ENCODE results near the gene CLECL1. TPM values are rescaled to one million over a fixed set of nuclear protein-coding genes. Genes with fewer than 3 reads are reported as not detected.
A peak's percentile ranks its signal among the peaks of the same experiment; 100 is the strongest.
"Not testable (repeated sequence)": the region's sequence is repeated elsewhere in the genome, so short reads cannot be mapped to it uniquely, and the experiment has no call there.

The CLECL1 gene
- polyA plus RNA-seq, 5 donors, result 0.24 to 0.68 (median 0.47) TPM

GRCh38 chr12:9752145-9752933, 19.4 kb upstream of the CLECL1 start:
- no peak for DNase-seq

- peak in 1 of 2 donors; percentile 40 for DNase-seq
Measured at GRCh38 chr12:9751204-9752144, 18.6 kb upstream of the CLECL1 start.

- peak; percentile 38 to 56 for DNase-seq
Measured at GRCh38 chr12:9750276-9751203, 17.6 kb upstream of the CLECL1 start.

- no peak for DNase-seq
Measured at GRCh38 chr12:9749640-9750039, 16.7 kb upstream of the CLECL1 start.

- DNase-seq, result no peak
Measured at GRCh38 chr12:9745199-9745598, 12.3 kb upstream of the CLECL1 start.

GRCh38 chr12:9742661-9743060, 9.8 kb upstream of the CLECL1 start:
- DNase-seq, result no peak

- no peak for DNase-seq
Measured at GRCh38 chr12:9741726-9742125, 8.8 kb upstream of the CLECL1 start.

- DNase-seq, result no peak
Measured at GRCh38 chr12:9740106-9740750, 7.3 kb upstream of the CLECL1 start.

GRCh38 chr12:9739404-9740105, 6.7 kb upstream of the CLECL1 start:
- DNase-seq, result not testable (repeated sequence)

- DNase-seq, result not testable (repeated sequence)
Measured at GRCh38 chr12:9738905-9739304, 6.0 kb upstream of the CLECL1 start.

GRCh38 chr12:9736936-9737705, 4.2 kb upstream of the CLECL1 start:
- DNase-seq, result no peak

GRCh38 chr12:9735601-9736000, 2.7 kb upstream of the CLECL1 start:
- no peak for DNase-seq

GRCh38 chr12:9731797-9732196, 1.1 kb downstream of the CLECL1 start:
- DNase-seq, result no peak

GRCh38 chr12:9731393-9731792, 1.5 kb downstream of the CLECL1 start:
- no peak for DNase-seq

GRCh38 chr12:9730591-9730990, 2.3 kb downstream of the CLECL1 start:
- no peak for DNase-seq

GRCh38 chr12:9730011-9730410, 2.9 kb downstream of the CLECL1 start:
- DNase-seq, result no peak

GRCh38 chr12:9729082-9729481, 3.8 kb downstream of the CLECL1 start:
- DNase-seq, result no peak

- DNase-seq, result no peak
Measured at GRCh38 chr12:9727813-9728212, 5.1 kb downstream of the CLECL1 start.

GRCh38 chr12:9725213-9725870, 7.6 kb downstream of the CLECL1 start:
- no peak for DNase-seq

Measured in right lung (tissue), 5 donors.